LNCAP (cell line): ENCODE measurements around the gene NTM.

Experiments
- TF ChIP-seq, protein P1 (sequence below): fragments of 450-650 bp; IDR thresholded peaks from 2 replicates; pipeline ENCODE4 v1.5.1; 2017; ENCODE audit warnings: mild to moderate bottlenecking

The NTM gene

DNA sequence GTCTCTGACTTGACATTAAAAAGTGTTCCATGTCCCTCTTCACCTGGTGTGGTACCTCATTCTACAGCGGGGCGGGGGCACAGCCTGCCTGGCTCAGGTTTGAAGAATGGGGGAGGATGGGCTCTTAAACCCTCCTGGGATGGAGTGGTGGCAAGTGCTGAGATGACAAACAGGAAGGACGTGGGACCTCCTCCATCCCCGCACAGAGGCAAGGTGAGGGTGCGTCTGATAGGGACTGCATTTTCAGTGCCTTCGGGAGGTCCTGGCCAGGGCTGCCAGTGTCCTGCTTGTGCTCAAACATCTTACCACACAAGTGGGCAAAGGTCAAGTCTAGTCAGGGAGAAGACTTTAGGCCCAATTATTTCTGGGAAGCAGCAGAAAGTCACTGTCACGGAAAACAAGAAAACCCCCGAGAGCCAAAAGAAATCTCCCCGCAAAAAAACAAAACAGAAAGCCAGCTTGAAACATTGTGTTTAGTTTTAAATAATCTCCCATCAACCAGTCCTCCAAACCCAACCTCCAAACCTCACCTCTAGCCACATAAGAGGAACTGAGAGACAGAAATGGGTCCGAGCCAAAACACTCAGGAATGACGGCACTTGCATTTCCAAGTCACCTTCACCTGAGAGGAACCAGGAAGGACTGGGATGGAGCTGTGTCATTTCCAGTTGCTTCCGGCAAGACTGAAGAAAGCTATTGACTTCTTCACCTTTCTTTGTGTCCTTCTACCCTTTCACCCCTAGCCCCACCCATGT, 966.5 kb downstream of the NTM start:
- TF ChIP-seq, protein P1, sequence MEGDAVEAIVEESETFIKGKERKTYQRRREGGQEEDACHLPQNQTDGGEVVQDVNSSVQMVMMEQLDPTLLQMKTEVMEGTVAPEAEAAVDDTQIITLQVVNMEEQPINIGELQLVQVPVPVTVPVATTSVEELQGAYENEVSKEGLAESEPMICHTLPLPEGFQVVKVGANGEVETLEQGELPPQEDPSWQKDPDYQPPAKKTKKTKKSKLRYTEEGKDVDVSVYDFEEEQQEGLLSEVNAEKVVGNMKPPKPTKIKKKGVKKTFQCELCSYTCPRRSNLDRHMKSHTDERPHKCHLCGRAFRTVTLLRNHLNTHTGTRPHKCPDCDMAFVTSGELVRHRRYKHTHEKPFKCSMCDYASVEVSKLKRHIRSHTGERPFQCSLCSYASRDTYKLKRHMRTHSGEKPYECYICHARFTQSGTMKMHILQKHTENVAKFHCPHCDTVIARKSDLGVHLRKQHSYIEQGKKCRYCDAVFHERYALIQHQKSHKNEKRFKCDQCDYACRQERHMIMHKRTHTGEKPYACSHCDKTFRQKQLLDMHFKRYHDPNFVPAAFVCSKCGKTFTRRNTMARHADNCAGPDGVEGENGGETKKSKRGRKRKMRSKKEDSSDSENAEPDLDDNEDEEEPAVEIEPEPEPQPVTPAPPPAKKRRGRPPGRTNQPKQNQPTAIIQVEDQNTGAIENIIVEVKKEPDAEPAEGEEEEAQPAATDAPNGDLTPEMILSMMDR: no peak

DNA sequence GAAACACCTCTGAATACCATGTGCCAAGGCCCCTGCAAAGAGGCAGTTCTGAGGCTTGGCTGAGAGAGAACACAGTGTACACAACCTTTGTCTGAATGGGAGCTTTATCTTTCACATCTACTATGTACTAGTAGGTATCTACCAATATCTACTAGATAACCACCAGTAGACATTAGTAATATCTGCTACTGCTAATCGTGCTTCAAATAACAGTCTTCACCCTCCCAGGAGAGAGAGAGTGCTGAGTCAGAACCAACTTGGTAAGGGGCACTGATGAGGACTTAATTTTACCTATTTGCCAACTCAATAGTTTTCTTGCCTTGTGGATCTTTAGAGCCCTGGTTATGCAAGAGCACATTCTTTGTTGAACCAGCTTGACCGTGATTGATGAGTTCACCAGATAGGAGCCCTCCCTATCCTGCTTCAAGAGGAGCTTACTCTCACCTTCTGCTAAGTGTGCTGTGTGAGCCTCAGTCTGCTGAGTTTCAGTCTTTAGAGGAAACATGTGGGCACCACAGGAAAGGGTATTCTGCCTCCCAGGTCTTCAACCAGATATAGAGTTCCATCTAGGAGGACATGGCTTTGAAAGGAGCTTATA, 967.5 kb downstream of the NTM start:
- TF ChIP-seq, protein P1: no peak

DNA sequence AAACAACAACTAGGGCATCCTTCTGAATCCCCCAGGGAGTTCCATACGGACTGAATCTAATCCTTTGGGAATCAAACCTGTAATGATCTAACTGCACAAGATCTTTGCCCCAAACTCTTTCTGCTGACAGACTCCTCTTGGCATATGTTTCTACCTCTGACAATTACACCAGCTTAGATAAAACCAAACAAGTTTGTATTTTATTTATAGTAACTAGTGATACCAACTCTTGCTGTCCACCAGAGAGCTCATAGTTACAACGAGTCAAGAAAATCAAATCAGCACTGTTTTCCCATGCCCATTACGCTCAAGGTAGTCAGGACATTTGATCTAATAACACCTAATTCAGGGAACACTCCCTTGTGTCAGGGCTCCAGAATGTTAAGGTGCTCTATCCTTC, 972.0 kb downstream of the NTM start:
- TF ChIP-seq, protein P1: no peak

DNA sequence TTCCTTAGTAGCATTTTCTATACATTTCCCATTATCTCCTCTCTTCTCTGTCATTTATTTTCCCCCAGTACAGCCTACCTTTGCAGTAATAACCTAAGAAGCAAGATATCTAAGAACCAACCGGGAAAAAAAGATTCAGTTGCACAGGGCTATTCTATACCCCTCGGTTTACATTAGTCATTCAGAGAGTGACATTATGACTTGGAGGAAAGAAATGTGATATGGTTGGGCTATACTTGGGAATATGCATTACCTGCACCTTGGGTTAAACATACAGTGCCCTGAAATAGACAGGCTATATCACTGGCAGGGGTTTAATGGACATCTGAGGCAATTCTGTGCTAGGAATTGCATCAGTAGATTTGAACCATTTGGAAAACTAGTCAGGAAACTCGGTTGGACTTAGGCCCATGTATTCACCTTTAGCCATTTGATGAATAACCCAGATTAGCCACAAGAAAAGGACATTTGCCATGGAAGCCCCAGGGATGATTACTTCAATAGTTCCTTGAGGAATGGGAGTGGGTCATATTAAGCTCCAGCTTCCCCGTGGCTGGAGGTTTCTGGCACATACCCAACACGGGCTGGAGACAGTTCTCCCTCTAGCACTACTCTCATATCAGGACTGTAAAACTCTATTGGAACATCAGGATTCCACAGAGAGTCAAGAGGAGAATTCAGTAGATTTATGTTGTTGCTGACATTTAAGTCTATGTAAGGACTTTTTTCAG, 973.2 kb downstream of the NTM start:
- TF ChIP-seq, protein P1: no peak

DNA sequence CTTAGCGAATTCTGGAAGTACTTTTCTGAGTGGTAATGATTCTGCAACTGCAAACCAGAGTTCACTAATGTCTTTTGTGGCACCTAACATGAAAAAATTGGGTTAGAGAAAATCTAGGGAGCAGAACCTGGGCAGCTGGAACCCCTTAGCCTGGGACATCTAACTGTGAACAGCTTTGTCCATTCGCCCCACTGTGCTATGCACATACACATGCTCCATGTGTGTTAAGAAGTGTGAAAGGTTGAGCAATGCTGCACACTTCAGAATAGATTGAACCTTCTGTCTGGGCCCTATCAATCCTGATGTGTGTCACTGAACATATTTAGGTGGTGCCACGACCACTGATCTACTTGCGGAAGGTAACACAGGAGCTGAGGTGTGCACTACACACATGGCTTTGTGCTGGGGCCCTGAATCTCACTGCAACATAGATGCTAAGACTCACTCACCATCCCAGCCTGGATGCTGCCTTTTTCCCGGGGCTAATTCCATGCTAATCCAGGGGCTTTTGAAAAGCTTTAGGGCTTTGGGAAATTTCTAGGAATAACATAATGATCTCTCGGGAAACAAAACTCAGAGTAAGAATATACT, 976.2 kb downstream of the NTM start:
- TF ChIP-seq, protein P1: no peak

DNA sequence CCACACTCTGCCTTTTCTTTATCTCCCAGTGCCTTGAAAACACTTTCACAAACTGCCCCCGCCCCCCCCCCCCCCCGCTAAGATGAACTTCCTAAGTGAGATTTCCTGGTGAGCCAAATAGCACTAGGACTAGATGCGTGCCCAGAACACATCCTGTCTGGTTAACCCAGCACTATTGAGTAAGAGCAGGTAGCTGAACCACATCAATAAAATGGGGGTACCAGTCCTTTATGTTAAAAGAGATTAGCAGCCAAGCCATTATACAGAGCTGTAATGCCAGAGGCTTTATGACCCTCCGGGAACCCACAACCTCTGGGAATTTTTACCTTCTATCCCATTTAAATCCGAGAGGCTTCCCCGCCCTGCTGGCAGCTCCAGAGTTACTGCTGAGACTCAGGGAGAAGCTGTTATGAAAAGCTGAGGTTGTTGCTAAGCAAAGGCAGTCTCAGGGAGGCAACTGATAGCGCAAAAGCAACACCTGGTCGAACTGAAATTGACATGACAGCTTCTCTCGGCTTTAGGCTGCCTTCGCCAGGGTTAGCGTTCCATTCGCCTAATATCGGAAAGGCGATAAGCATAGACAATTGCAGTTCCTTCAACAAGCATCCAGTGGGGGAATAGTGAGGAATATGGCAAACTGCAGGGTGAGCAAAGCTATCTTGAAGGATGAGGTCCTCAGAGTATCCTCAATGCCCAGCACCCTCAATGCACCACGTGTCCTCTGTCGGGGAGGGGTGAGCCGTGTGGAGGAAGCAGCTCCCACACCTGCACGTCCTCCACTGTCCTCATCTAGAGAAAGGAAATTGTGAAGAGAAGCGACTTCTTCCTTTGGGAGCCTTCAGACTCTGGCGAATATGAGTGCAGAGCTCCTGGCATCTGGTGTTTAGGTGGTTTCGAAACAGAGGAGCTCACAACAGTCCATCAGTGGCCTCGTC, 977.0 kb downstream of the NTM start:
- TF ChIP-seq, protein P1: no peak
